ENCODE data around the gene STXBP5L. TPM values are rescaled to one million over a fixed set of nuclear protein-coding genes. Genes with fewer than 3 reads are reported as not detected.
"Not testable (repeated sequence)": the region's sequence is repeated elsewhere in the genome, so short reads cannot be mapped to it uniquely, and the experiment has no call there.

Gene STXBP5L
- total RNA-seq, 1 donor from 2014 or later, result 0.98 TPM

- no peaks in the 10 kb centered on the region for H3K4me1 ChIP-seq
- H3K27ac ChIP-seq, result no peak overlapping the region
- no peak for TF ChIP-seq POLR2A (IDR thresholded peaks at IDR 0.05)
- TF ChIP-seq, protein P1, sequence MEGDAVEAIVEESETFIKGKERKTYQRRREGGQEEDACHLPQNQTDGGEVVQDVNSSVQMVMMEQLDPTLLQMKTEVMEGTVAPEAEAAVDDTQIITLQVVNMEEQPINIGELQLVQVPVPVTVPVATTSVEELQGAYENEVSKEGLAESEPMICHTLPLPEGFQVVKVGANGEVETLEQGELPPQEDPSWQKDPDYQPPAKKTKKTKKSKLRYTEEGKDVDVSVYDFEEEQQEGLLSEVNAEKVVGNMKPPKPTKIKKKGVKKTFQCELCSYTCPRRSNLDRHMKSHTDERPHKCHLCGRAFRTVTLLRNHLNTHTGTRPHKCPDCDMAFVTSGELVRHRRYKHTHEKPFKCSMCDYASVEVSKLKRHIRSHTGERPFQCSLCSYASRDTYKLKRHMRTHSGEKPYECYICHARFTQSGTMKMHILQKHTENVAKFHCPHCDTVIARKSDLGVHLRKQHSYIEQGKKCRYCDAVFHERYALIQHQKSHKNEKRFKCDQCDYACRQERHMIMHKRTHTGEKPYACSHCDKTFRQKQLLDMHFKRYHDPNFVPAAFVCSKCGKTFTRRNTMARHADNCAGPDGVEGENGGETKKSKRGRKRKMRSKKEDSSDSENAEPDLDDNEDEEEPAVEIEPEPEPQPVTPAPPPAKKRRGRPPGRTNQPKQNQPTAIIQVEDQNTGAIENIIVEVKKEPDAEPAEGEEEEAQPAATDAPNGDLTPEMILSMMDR (IDR thresholded peaks at IDR 0.05), result no peak
- TF ChIP-seq POLR2AphosphoS5 (IDR thresholded peaks at IDR 0.05; ENCODE audit: insufficient read depth in 1 of 2, low read depth in 1 of 2), result no peak
- no peaks in the 10 kb centered on the region for H3K9me3 ChIP-seq
- intact Hi-C loops (cut with DNase I), result no loop called here
- DNase-seq (ENCODE audit: extremely low spot score in 2 of 2), result no peak
- H3K27me3 ChIP-seq, result no peaks in the 10 kb centered on the region
- no peaks in the 10 kb centered on the region for H3K36me3 ChIP-seq
- H3K4me3 ChIP-seq, result no peak overlapping the region
These were observed 422.6 kb downstream of the STXBP5L start for GRCh38 chr3:121330634-121331033.

DNA sequence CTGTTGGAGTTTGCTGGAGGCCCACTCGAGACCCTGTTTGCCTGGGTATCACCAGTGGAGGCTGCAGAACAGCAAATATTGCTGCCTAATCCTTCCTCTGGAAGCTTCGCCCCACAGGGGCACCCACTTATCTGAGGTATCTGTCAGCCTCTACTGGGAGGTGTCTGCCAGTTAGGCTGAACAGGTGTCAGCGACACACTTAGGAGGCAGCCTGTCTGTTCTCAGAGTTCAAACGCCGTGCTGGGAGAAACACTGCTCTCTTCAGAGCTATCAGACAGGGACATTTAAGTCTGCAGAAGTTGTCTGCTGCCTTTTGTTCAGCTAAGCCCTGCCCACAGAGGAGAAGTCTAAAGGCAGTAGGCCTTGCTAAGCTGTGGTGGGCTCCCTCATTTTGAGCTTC is 448.0 kb downstream of the STXBP5L start:
- H3K4me3 ChIP-seq; intact Hi-C loops (cut with DNase I); H3K36me3 ChIP-seq; H3K4me1 ChIP-seq; DNase-seq (ENCODE audit: extremely low spot score in 2 of 2); H3K27ac ChIP-seq; H3K27me3 ChIP-seq; H3K9me3 ChIP-seq: not testable (repeated sequence)

- TF ChIP-seq POLR2A (IDR thresholded peaks at IDR 0.05), result no peak
- TF ChIP-seq, protein P1 (IDR thresholded peaks at IDR 0.05), result no peak
- no peak for TF ChIP-seq POLR2AphosphoS5 (IDR thresholded peaks at IDR 0.05; ENCODE audit: insufficient read depth in 1 of 2, low read depth in 1 of 2)
- intact Hi-C loops (cut with DNase I), result no loop called here
- H3K27me3 ChIP-seq, result no peaks in the 10 kb centered on the region
- no peak overlapping the region for H3K4me3 ChIP-seq
- H3K4me1 ChIP-seq, result no peaks in the 10 kb centered on the region
- H3K27ac ChIP-seq, result no peak overlapping the region
- H3K36me3 ChIP-seq, result no peaks in the 10 kb centered on the region
- H3K9me3 ChIP-seq, result no peaks in the 10 kb centered on the region
- DNase-seq (ENCODE audit: extremely low spot score in 2 of 2), result no peak
These were observed 454.2 kb downstream of the STXBP5L start for GRCh38 chr3:121362035-121362734.

DNA sequence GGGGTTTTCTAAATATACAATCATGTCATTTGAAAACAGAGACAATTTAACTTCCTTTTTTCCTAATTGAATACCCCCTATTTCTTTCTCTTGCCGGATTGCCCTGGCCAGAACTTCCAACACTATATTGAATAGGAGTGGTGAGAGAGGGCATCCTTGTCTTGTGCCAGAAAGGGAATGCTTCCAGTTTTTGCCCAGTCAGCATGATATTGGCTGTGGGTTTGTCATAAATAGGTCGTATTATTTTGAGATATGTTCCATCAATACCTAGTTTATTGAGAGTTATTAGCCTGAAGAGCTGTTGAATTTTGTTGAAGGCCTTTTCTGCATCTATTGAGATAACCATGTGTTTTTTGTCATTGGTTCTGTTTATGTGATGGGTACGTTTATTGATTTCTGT is 480.3 kb downstream of the STXBP5L start:
- H3K9me3 ChIP-seq; DNase-seq (ENCODE audit: extremely low spot score in 2 of 2); intact Hi-C loops (cut with DNase I); H3K36me3 ChIP-seq; H3K4me3 ChIP-seq; H3K27ac ChIP-seq; H3K27me3 ChIP-seq; H3K4me1 ChIP-seq: not testable (repeated sequence)

GRCh38 chr3:121395967-121396366 is 488.0 kb downstream of the STXBP5L start:
- H3K36me3 ChIP-seq; H3K27ac ChIP-seq; H3K4me3 ChIP-seq; H3K4me1 ChIP-seq; DNase-seq (ENCODE audit: extremely low spot score in 2 of 2); H3K27me3 ChIP-seq; intact Hi-C loops (cut with DNase I); H3K9me3 ChIP-seq: not testable (repeated sequence)

GRCh38 chr3:121398051-121398450 is 490.0 kb downstream of the STXBP5L start:
- DNase-seq (ENCODE audit: extremely low spot score in 2 of 2); intact Hi-C loops (cut with DNase I); H3K27me3 ChIP-seq; H3K9me3 ChIP-seq; H3K4me1 ChIP-seq; H3K36me3 ChIP-seq; H3K27ac ChIP-seq; H3K4me3 ChIP-seq: not testable (repeated sequence)

DNA sequence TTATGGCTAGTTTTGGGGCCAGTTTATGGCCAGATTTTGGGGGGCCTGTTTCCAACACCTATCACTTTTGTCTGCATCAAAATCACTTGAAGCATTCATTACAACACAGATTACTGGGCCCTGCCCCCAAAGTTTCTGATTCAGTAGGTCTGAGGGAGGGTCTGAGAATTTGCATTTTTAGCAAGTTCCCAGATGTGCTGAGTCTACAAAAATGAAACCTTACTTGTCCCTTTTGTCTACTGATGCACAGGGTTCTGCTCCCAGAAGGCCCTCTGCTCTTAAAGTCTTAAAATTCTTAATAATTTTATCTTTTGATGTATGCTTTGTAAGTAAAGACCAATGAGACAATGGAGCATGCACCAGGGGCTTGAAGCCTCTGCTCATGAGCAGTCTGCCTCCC is 491.8 kb downstream of the STXBP5L start:
- intact Hi-C loops (cut with DNase I), result no loop called here
- no peak overlapping the region for H3K4me3 ChIP-seq
- DNase-seq (ENCODE audit: extremely low spot score in 2 of 2), result no peak

More for the DNA sequence above, 491.8 kb downstream of the STXBP5L start:
- Histone ChIP-seq H3K27ac (no peak overlapping the region), H3K9me3 (no peaks in the 10 kb centered on the region), H3K27me3 (no peaks in the 10 kb centered on the region), H3K4me1 (no peaks in the 10 kb centered on the region), H3K36me3 (no peaks in the 10 kb centered on the region)
- no peak for TF ChIP-seq POLR2A (IDR thresholded peaks at IDR 0.05)
- TF ChIP-seq POLR2AphosphoS5 (IDR thresholded peaks at IDR 0.05; ENCODE audit: insufficient read depth in 1 of 2, low read depth in 1 of 2), result no peak
- TF ChIP-seq, protein P1 (IDR thresholded peaks at IDR 0.05), result no peak

All from vagina (tissue), 2 donors.